GM12891 (cell line): ENCODE results near the gene ALDOA.

Source experiments
- POLR2A ChIP-seq: IDR thresholded peaks from 2 replicates; pipeline ENCODE4 v1.6.1; 2011; ENCODE audit warnings: low read depth, low read length, control low read depth
- SPI1 ChIP-seq: IDR thresholded peaks from 2 replicates; pipeline ENCODE4 v1.6.1; 2011; ENCODE audit warnings: low read depth, low read length, control low read depth

GRCh38 chr16:30113031-30113710, 47.6 kb downstream of the ALDOA start, which contains the start of gene GDPD3:
- TF ChIP-seq SPI1 (no peak), POLR2A (no peak)
